ENCODE measurements around the gene GADD45G. TPM values are rescaled to one million over a fixed set of nuclear protein-coding genes. Genes with fewer than 3 reads are reported as not detected.

Gene GADD45G
- total and polyA plus RNA-seq, 2 of the 4 experiments (the other 2 are of a cell fraction) = 0.15 TPM; not detected in 1

DNA sequence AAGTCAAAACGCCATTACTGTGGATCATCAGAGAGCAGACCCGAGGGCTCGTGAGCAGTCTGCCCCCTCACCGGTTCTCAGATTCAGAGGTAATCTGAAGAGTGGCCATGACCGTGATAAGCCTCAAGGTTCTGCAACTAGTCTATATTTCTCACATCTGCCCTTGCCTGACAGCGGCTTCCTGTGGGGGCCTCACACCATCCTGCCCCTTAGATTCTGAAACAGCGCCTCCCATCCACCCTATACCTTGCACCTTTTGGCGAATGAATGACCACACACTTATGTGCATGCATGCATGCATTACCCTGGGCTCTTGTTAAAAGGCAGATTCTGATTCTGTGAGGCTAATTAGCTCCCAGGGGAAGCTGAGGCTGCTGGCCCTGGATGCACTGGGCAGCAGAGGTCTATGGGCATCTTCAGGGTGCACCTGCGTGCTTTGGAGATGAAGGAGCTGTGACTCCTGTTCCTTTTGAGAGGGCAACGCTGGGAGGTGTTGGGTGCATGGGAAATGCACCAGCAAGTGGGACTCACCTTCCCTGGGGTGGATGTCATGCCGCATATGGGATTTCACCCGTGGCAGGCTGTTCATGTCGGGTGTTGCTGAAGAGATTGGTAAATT, 7.8 kb upstream of the GADD45G start:
- Histone ChIP-seq H4K20me1 (ENCODE audit: insufficient read depth, low read length) (no peaks in the 10 kb centered on the region; the same call in 1 of the 2 replicates), H2AK9ac (replicated peaks; ENCODE audit: low read depth, low read length, poor library complexity) (no peak overlapping the region), H3K4me3 (ENCODE audit: insufficient read depth, low read depth, low read length) (no peak overlapping the region), H3K27me3 (ENCODE audit: control insufficient read depth, insufficient read depth, low read length) (peaks cover 41% of the 10 kb centered on the region), H3K14ac (replicated peaks; ENCODE audit: low read depth, low read length) (no peak overlapping the region), H3K4ac (ENCODE audit: low read depth, low read length) (no peak overlapping the region), H4K8ac (ENCODE audit: low read depth in 2 of 2, low read length in 2 of 2) (no peak overlapping the region), H3K9me3 (ENCODE audit: control insufficient read depth, insufficient read depth, low read length) (no peaks in the 10 kb centered on the region), H3K27ac (ENCODE audit: insufficient read depth, low read length) (no peak overlapping the region), H2BK20ac (ENCODE audit: low read depth, low read length) (no peak overlapping the region), H3K18ac (ENCODE audit: low read depth, low read length) (no peak overlapping the region), H3K4me2 (ENCODE audit: low read depth, low read length) (no peak overlapping the region), H3K4me1 (ENCODE audit: control insufficient read depth, insufficient read depth, low read length) (peaks cover 3% of the 10 kb centered on the region; the same call in 1 of the 2 replicates), H4K5ac (ENCODE audit: low read depth, low read length) (no peak overlapping the region), H3K23ac (ENCODE audit: low read depth, low read length) (no peak overlapping the region), H4K91ac (ENCODE audit: insufficient read depth, low read depth, low read length) (no peak overlapping the region), H3K9me1 (ENCODE audit: insufficient read depth, low read length) (no peaks in the 10 kb centered on the region; the same call in 1 of the 2 replicates), H3K9ac (ENCODE audit: low read depth, low read length) (no peak overlapping the region), H3K79me1 (ENCODE audit: low read depth in 1 of 2, low read length in 2 of 2) (no peaks in the 10 kb centered on the region), H2BK15ac (ENCODE audit: low read depth, low read length) (no peak overlapping the region), H2AFZ (replicated peaks; ENCODE audit: low read length, poor library complexity) (no peak overlapping the region), H2BK120ac (ENCODE audit: low read depth, low read length) (no peak overlapping the region), H3K56ac (ENCODE audit: extremely low read depth, insufficient read depth, low read length) (no peak overlapping the region), H2BK5ac (ENCODE audit: low read depth, low read length, poor library complexity, severe bottlenecking) (no peak overlapping the region), H3K36me3 (ENCODE audit: control insufficient read depth, insufficient read depth, low read length) (no peaks in the 10 kb centered on the region), H2AK5ac (ENCODE audit: low read depth, low read length) (no peak overlapping the region)
- ATAC-seq (ENCODE audit: low read depth) = no peak
- CTCF ChIA-PET = interaction anchor here (0.9 to 1.1 kb wide), 4 partner anchors 8 to 498 kb away, joined by 3 to 4 read pairs (median 3); no protein-coding TSS in a partner anchor
- WGBS, 2 experiments (ENCODE audit: extremely low coverage in 2 of 2, insufficient read length in 1 of 2) = 58% methylated on average over 8 of the region's 13 CpGs; no CpG with 5 or more reads in 1 of the 2 experiments
- in situ Hi-C loops (cut with MboI; ENCODE audit: low sequenced_read_pairs) (loop anchor here (10.0 kb wide), 1 partner anchor 1278 kb away; no protein-coding TSS in a partner anchor), dilution Hi-C loops (cut with HindIII; ENCODE audit: low sequenced_read_pairs, unreplicated experiment) (no loop called here), intact Hi-C loops (cut with micrococcal nuclease) (loop anchor here (5.0 kb wide), 1 partner anchor 620 kb away; no protein-coding TSS in a partner anchor)
- TF ChIP-seq POLR2A (IDR thresholded peaks at IDR 0.05; ENCODE audit: low read depth, low read length) = no peak
- no peak for TF ChIP-seq MAFK (IDR thresholded peaks at IDR 0.05; ENCODE audit: low read depth, low read length)
- TF ChIP-seq MAZ (IDR thresholded peaks at IDR 0.05; ENCODE audit: borderline replicate concordance, low read depth, low read length) = no peak
- TF ChIP-seq RFX5 (IDR thresholded peaks at IDR 0.05; ENCODE audit: low read depth, low read length) = no peak
- TF ChIP-seq NFE2L2 (IDR thresholded peaks at IDR 0.05; ENCODE audit: low read depth, low read length) = no peak
- TF ChIP-seq SMC3 (IDR thresholded peaks at IDR 0.05; ENCODE audit: low read depth, low read length) = no peak
- no peak for TF ChIP-seq CEBPB (IDR thresholded peaks at IDR 0.05; ENCODE audit: low read depth, low read length)
- TF ChIP-seq, protein P1, sequence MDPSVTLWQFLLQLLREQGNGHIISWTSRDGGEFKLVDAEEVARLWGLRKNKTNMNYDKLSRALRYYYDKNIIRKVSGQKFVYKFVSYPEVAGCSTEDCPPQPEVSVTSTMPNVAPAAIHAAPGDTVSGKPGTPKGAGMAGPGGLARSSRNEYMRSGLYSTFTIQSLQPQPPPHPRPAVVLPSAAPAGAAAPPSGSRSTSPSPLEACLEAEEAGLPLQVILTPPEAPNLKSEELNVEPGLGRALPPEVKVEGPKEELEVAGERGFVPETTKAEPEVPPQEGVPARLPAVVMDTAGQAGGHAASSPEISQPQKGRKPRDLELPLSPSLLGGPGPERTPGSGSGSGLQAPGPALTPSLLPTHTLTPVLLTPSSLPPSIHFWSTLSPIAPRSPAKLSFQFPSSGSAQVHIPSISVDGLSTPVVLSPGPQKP (IDR thresholded peaks at IDR 0.05; ENCODE audit: borderline replicate concordance, low read depth, low read length) = no peak
- TF ChIP-seq MXI1 (IDR thresholded peaks at IDR 0.05; ENCODE audit: borderline replicate concordance, low read depth, low read length) = no peak
- TF ChIP-seq CHD1 (IDR thresholded peaks at IDR 0.05; ENCODE audit: low read depth, low read length) = no peak
- no peak for TF ChIP-seq BHLHE40 (IDR thresholded peaks at IDR 0.05; ENCODE audit: low read depth, low read length)
- TF ChIP-seq, protein P2, sequence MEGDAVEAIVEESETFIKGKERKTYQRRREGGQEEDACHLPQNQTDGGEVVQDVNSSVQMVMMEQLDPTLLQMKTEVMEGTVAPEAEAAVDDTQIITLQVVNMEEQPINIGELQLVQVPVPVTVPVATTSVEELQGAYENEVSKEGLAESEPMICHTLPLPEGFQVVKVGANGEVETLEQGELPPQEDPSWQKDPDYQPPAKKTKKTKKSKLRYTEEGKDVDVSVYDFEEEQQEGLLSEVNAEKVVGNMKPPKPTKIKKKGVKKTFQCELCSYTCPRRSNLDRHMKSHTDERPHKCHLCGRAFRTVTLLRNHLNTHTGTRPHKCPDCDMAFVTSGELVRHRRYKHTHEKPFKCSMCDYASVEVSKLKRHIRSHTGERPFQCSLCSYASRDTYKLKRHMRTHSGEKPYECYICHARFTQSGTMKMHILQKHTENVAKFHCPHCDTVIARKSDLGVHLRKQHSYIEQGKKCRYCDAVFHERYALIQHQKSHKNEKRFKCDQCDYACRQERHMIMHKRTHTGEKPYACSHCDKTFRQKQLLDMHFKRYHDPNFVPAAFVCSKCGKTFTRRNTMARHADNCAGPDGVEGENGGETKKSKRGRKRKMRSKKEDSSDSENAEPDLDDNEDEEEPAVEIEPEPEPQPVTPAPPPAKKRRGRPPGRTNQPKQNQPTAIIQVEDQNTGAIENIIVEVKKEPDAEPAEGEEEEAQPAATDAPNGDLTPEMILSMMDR (conservative IDR thresholded peaks at IDR 0.05; ENCODE audit: low read depth, low read length) = no peak
- TF ChIP-seq, protein P3, sequence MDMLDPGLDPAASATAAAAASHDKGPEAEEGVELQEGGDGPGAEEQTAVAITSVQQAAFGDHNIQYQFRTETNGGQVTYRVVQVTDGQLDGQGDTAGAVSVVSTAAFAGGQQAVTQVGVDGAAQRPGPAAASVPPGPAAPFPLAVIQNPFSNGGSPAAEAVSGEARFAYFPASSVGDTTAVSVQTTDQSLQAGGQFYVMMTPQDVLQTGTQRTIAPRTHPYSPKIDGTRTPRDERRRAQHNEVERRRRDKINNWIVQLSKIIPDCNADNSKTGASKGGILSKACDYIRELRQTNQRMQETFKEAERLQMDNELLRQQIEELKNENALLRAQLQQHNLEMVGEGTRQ (IDR thresholded peaks at IDR 0.05; ENCODE audit: low read depth, low read length) = no peak
- TF ChIP-seq RCOR1 (IDR thresholded peaks at IDR 0.05; ENCODE audit: insufficient replicate concordance, low read length) = no peak
- no TSS peak for BruUV-seq (replicated peaks)
- no peak for DNase-seq
- POLR2A ChIA-PET (ENCODE audit: unreplicated experiment) = no interaction called here
